ENCODE measurements around the gene CREG1.

Gene CREG1

GRCh38 chr1:167507719-167508118 is 45.8 kb downstream of the CREG1 start:
- H4K20me1 ChIP-seq (ENCODE audit: control insufficient read depth, insufficient read depth, low read depth, low read length) = no peaks in the 10 kb centered on the region

DNA sequence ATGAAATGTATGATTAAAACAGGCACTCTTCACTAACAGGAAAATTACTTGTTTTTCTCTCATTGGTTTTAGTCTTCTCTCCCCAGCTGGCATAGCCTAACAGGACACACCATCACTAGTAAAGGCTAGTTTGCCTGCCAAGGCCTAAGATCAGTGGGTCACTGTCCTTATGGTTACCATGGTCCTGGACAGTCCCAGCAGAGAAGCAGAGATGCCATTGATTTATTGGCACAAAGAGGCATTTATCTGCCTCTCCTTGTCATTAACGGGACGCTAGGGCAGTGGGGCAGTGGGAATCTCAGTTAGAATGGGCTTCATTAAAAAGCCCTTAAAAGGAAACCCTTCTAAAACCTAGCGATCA is 49.1 kb downstream of the CREG1 start:
- Histone ChIP-seq H3F3A (ENCODE audit: control insufficient read depth, insufficient read depth) (peaks cover 8% of the 10 kb centered on the region), H3K9me2 (replicated peaks; ENCODE audit: control insufficient read depth, low read length) (no peaks in the 10 kb centered on the region), H3K36me3 (ENCODE audit: control insufficient read depth, low read length) (no peaks in the 10 kb centered on the region), H4K20me1 (ENCODE audit: control insufficient read depth, insufficient read depth, low read depth, low read length) (no peaks in the 10 kb centered on the region), H3K27me3 (ENCODE audit: control insufficient read depth, low read length) (no peaks in the 10 kb centered on the region), H3K4me3 (ENCODE audit: low read length) (no peak overlapping the region), H3K79me2 (ENCODE audit: control insufficient read depth, low read length) (no peaks in the 10 kb centered on the region), H3K4me2 (ENCODE audit: low read length) (no peak overlapping the region), H3K27ac (ENCODE audit: low read depth, low read length) (no peak overlapping the region), H3K9me3 (ENCODE audit: control insufficient read depth, insufficient read depth, low read length) (no peaks in the 10 kb centered on the region), H3K4me1 (ENCODE audit: control insufficient read depth, low read length) (peaks cover 33% of the 10 kb centered on the region)
- TF ChIP-seq, protein P1, sequence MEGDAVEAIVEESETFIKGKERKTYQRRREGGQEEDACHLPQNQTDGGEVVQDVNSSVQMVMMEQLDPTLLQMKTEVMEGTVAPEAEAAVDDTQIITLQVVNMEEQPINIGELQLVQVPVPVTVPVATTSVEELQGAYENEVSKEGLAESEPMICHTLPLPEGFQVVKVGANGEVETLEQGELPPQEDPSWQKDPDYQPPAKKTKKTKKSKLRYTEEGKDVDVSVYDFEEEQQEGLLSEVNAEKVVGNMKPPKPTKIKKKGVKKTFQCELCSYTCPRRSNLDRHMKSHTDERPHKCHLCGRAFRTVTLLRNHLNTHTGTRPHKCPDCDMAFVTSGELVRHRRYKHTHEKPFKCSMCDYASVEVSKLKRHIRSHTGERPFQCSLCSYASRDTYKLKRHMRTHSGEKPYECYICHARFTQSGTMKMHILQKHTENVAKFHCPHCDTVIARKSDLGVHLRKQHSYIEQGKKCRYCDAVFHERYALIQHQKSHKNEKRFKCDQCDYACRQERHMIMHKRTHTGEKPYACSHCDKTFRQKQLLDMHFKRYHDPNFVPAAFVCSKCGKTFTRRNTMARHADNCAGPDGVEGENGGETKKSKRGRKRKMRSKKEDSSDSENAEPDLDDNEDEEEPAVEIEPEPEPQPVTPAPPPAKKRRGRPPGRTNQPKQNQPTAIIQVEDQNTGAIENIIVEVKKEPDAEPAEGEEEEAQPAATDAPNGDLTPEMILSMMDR (IDR thresholded peaks at IDR 0.05; ENCODE audit: low read depth, low read length, poor library complexity, severe bottlenecking) = no peak
- no peak for TF ChIP-seq EZH2phosphoT487 (IDR thresholded peaks at IDR 0.05; ENCODE audit: borderline replicate concordance, low read length)

More at GRCh38 chr1:167507719-167508118, 45.8 kb downstream of the CREG1 start:
- H3K9me2 ChIP-seq (replicated peaks; ENCODE audit: control insufficient read depth, low read length) = no peaks in the 10 kb centered on the region
- no peaks in the 10 kb centered on the region for H3K79me2 ChIP-seq (ENCODE audit: control insufficient read depth, low read length)
- no peak overlapping the region for H3K4me3 ChIP-seq (ENCODE audit: low read length)
- H3F3A ChIP-seq (ENCODE audit: control insufficient read depth, insufficient read depth) = no peaks in the 10 kb centered on the region
- H3K4me1 ChIP-seq (ENCODE audit: control insufficient read depth, low read length) = peaks cover 9% of the 10 kb centered on the region
- no peaks in the 10 kb centered on the region for H3K36me3 ChIP-seq (ENCODE audit: control insufficient read depth, low read length)
- H3K27ac ChIP-seq (ENCODE audit: low read depth, low read length) = no peak overlapping the region
- H3K27me3 ChIP-seq (ENCODE audit: control insufficient read depth, low read length) = no peaks in the 10 kb centered on the region
- no peaks in the 10 kb centered on the region for H3K9me3 ChIP-seq (ENCODE audit: control insufficient read depth, insufficient read depth, low read length)
- H3K4me2 ChIP-seq (ENCODE audit: low read length) = no peak overlapping the region
- TF ChIP-seq EZH2phosphoT487 (IDR thresholded peaks at IDR 0.05; ENCODE audit: borderline replicate concordance, low read length) = no peak
- TF ChIP-seq, protein P1 (IDR thresholded peaks at IDR 0.05; ENCODE audit: low read depth, low read length, poor library complexity, severe bottlenecking) = no peak

DNA sequence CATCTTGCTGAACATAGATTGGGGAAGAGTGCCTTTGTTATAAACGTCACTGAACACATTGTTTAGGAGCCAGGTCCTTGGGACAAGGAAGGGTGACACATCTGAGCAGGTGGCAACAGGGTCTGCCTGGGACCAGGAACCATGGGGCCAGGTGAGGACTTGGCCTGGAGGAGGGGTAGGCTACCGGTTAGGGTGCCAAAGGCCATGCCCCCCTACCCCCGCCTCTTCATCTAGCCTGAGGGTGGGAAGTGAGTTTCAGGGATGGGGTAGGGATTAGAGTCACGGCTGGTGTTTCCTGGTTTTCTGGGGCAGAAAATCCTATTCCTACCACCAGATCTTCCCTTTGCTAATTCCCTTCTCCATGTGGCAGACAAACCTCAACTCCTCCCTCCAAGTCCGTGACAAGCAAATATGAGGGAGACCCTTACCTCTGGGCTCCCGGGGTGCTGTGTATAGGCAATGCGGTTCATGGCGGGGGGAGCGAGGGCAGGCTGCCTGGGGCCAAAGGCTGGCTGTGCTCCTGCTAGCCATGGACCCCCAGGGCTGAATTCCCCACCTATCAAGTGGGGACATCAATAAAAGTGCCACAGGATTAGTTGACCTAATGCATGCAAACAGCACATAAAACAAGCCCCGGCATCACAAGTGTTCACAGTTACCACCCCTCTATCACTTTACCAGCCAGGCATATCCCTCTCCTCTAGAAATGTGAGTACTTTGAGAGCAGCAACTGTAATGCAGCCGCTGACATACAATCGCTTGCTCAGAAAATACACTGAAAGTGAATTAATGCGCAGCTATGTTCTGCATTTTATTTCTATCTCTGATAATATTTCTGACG is 49.7 kb downstream of the CREG1 start:
- Histone ChIP-seq H3K79me2 (ENCODE audit: control insufficient read depth, low read length) (no peaks in the 10 kb centered on the region), H3F3A (ENCODE audit: control insufficient read depth, insufficient read depth) (peaks cover 10% of the 10 kb centered on the region), H3K9me3 (ENCODE audit: control insufficient read depth, insufficient read depth, low read length) (peaks cover 2% of the 10 kb centered on the region; the same call in 1 of the 2 replicates), H3K4me2 (ENCODE audit: low read length) (no peak overlapping the region), H3K9me2 (replicated peaks; ENCODE audit: control insufficient read depth, low read length) (no peaks in the 10 kb centered on the region), H3K4me1 (ENCODE audit: control insufficient read depth, low read length) (peaks cover 39% of the 10 kb centered on the region), H3K27me3 (ENCODE audit: control insufficient read depth, low read length) (no peaks in the 10 kb centered on the region), H3K36me3 (ENCODE audit: control insufficient read depth, low read length) (peaks cover 3% of the 10 kb centered on the region), H4K20me1 (ENCODE audit: control insufficient read depth, insufficient read depth, low read depth, low read length) (no peaks in the 10 kb centered on the region), H3K4me3 (ENCODE audit: low read length) (no peak overlapping the region), H3K27ac (ENCODE audit: low read depth, low read length) (no peak overlapping the region)
- TF ChIP-seq, protein P1 (IDR thresholded peaks at IDR 0.05; ENCODE audit: low read depth, low read length, poor library complexity, severe bottlenecking) = no peak
- no peak for TF ChIP-seq EZH2phosphoT487 (IDR thresholded peaks at IDR 0.05; ENCODE audit: borderline replicate concordance, low read length)
